Smooth muscle cell of the brain vasculature (primary cell): ENCODE results near the gene HTR3C.
"Not testable (repeated sequence)": the region's sequence is repeated elsewhere in the genome, so short reads cannot be mapped to it uniquely, and the experiment has no call there.

ENCODE experiments used
- DNase-seq: peaks from one replicate; pipeline ENCODE4 v3.0.0-alpha.2; 2012; ENCODE audit warnings: low read depth, low spot score

The HTR3C gene

GRCh38 chr3:184031187-184031792 lies 21.6 kb upstream of the HTR3C start, which contains the start of gene HTR3D:
HTR3D (plus strand) TSS chr3:184031742; CDS start chr3:184031742, 0 bp downstream.
- no peak for DNase-seq

GRCh38 chr3:184037816-184038215 lies 15.0 kb upstream of the HTR3C start:
- no peak for DNase-seq

GRCh38 chr3:184038307-184038706 lies 14.5 kb upstream of the HTR3C start:
- DNase-seq = not testable (repeated sequence)

DNA sequence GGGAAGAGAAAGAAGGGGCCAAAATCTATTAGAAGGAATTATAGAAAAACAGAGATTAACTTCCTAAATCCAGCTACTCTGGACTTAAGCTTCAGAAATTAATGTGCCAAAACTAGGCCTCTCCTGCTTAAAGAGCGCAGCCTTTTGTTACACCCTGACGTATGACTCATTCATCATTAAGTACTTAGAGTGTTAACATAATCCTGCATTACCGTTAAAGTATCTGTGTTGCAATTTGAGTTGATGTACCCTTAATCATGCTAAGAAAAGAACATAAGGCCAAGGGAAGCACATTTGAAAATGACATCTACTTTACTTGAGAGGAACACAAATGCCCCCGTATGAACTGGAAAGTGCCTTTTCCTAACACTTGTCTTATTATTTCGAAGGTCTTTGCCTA lies 13.4 kb upstream of the HTR3C start:
- DNase-seq = no peak

DNA sequence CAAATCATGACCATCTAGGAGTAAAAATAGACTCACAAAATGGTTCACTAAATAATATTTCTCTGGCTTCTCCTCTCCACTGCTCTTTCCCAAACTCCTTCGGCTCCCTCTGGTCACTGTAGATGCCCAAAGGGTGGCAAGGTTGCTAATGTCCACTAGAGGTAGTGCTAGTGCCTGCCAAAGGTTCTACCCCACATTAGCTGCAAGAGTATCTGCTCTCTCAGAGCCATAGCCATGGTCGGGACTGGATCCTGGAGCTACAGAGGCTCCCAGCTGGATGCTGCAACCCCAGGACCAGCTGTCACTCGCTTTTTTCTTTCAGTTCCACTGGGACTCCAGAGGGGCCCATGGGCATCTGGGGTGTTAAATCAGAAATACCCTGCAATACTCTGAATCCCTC lies 12.8 kb upstream of the HTR3C start:
- no peak for DNase-seq

- DNase-seq = no peak
Observed at GRCh38 chr3:184042617-184043016, 10.2 kb upstream of the HTR3C start.

DNA sequence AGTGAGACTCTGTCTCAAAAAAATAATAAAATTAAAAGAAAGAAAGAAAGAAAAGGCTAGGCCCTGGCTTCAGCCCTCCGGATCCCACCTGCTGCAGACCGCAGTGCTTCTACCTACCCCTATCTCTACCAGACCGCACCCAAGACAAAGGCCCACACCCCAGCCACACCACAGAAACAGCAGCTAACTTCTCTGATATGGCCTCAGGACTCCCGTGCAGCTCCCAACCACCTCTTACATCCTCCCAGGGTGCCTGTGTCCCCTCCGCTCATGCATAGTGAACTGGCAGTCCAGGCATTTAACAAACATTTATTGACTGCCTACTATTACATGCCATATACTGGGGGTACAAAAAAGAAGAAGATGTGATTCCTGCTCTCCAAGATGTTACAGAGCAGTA lies 6.9 kb upstream of the HTR3C start:
- no peak for DNase-seq

DNA sequence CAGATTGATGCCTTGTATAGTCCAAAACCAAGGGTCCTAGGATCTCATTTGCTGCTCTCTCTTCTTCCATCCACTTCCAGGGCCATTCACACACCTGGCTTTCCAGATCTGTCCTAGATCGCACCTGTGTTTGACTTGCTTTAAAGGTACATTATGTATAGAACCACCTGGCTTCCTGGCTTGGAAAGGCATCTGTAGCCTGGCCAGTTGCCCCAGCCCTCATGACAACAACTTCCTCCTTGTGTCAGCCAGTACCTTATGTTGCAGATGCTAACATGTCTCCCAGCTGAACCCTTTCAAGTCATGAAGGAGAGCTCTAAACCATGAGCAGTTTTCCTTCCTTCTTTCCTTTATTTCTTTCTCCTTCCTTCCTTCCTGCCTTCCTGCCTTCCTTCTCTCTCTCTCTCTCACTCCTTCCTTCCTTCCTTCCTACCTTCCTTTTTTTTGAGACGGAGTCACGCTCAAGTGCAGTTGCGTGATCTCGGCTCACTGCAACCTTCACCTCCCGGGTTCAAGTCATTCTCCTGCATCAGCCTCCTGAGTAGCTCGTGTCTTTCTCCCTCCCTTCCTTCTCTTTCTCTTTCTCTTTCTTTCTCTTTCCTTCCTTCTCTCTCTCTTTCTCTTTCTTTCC lies 2.5 kb upstream of the HTR3C start:
- DNase-seq = no peak

DNA sequence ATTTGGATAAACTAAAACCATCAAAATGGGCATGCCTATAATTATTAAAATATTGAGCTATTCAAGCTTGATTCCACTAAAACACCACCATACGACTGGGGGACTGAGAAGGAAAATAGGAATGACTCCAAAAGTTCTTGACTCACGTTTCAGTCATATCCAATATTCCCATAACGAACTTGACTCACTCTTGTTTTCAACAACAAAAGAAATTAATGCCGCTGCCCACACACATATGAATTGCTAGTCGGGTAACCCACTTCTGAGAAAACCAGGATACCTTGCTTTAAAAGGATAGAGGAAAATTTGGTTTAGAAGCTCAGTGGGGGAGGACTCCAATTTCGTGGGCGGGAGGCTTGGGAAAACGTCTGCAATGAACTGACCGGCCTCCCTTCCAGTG lies 5.2 kb downstream of the HTR3C start:
- DNase-seq = no peak

- DNase-seq = no peak
Observed at GRCh38 chr3:184059424-184059823, 6.6 kb downstream of the HTR3C start.

DNA sequence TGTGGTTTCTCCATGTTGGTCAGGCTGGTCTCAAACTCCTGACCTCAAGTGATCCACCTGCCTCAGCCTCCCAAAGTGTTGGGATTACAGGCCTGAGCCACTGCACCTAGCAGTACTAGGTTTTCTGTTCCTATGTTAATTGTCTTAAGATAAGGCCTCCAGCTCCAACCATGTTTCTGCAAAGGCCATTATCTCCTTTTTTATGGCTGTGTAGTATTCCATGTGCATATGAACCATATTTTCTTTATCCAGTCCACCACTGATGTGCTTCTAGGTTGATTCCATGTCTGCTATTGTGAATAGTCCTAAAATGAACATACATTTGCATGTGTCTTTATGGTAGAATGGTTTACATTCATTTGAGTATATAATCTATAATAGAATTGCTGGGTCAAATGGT lies 9.8 kb downstream of the HTR3C start:
- no peak for DNase-seq

GRCh38 chr3:184066211-184066610 lies 13.4 kb downstream of the HTR3C start:
- DNase-seq = no peak

DNA sequence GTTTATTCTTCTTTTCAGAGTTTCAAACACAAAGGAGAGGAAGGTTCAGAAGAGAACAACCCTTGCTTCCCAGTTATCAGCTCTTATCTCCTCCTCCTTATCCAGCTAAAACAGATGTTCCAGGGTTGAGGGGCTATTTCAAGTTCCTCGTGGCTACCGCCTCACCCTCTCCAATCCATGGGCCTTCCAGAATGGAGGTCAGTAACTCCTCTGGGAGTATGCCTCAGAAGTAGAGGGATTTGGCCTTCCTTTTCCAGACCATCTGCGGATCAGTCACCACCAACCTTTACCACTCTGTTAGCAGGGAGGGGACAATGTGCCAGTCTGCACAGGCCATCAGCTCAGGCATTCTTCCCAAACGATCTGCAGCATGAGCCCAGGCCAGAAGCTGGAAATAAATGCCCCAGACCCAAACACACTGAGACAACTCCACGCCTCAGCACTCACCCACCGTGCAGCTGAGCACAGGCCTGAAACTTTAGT lies 14.8 kb downstream of the HTR3C start:
- no peak for DNase-seq

DNA sequence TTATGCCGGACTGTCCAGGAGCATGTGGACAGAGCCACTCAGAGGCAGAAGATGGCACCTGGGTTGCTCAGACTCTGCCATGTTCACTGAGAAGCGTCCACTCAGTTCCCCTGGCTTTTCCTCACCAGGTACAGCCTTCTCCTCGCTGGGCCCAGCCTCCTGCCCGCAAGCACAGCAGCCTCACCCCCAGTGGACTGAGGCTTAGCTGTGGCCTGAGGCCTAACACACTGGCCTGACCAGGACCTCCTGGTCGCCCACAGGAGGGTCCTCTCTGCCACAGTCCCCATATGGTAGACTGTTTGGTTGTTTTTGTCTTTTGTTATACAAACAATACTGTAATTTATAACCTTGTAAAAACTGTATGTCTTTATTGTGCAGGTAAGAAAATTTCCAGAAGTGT lies 15.5 kb downstream of the HTR3C start:
- DNase-seq = no peak

DNA sequence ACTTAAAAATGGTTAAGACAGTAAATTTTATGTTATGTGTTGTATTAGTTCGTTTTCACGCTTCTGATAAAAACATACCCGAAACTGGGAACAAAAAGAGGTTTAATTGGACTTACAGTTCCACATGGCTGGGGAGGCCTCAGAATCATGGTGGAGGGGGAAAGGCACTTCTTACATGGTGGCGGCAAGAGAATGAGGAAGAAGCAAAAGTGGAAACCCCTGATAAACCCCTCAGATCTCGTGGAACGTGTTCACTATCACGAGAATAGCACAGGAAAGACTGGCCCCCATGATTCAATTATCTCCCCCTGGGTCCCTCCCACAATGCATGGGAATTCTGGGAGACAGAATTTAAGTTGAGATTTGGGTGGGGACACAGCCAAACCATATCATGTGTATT lies 18.3 kb downstream of the HTR3C start:
- not testable (repeated sequence) for DNase-seq

DNA sequence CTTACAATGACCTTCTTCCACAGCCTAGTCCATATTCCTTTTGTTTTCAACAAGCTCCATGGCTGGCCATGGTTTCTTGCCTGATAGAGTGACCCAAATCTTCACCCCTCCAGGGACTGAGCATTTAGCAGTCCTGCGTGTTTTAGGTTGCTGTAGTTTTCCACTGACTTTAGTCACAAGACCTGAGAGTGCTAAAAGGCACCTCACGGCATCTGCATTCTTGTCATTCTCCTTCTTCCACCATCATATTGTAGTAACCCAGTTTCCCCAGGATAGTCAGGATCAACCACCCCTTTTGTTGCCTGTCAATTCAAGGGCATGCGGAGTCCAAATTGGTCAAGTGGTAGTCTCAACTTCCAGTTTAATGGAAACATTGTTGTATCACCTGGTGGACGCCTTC lies 20.8 kb downstream of the HTR3C start:
- DNase-seq = no peak

DNA sequence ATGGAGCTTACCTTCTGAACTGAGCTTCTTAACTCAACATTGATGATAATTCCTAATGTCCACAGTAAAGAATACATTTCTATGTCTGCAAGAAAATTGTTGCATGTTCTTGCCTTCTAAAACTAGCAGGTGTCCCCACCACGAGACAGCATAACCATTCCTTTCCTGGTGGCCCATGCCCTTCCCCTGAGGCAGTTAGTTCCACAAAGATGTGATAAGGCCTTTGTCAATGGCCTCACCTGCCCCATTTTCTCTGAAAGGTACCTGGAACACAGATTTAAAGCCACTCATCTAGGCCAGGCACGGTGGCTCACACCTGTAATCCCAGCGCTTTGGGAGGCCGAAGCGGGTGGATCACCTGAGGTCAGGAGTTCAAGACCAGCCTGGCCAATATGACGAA lies 23.1 kb downstream of the HTR3C start:
- no peak for DNase-seq

- no peak for DNase-seq
Observed at GRCh38 chr3:184077881-184078280, 25.0 kb downstream of the HTR3C start.

DNA sequence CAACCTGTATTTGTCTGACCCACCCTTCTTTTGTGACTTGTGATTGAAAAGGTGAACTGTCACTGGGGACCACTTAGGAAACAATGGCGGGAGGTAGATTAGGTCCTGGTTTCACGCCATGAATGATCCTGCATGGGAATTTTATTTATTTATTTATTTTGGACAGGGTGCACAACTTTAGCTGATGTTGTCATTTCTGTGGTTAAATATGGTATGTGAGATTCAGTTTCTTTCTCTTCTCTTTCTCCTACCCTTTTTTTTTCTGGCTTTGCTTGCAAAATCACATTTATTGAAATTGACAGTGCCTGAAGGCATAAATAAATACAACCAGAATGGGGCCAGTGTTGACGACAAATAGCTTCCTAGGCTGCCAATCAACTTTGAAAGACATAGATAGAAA lies 26.0 kb downstream of the HTR3C start:
- DNase-seq = no peak

GRCh38 chr3:184081116-184081830 lies 28.4 kb downstream of the HTR3C start:
- no peak for DNase-seq

- DNase-seq = no peak
Observed at GRCh38 chr3:184082034-184082433, 29.2 kb downstream of the HTR3C start.

DNA sequence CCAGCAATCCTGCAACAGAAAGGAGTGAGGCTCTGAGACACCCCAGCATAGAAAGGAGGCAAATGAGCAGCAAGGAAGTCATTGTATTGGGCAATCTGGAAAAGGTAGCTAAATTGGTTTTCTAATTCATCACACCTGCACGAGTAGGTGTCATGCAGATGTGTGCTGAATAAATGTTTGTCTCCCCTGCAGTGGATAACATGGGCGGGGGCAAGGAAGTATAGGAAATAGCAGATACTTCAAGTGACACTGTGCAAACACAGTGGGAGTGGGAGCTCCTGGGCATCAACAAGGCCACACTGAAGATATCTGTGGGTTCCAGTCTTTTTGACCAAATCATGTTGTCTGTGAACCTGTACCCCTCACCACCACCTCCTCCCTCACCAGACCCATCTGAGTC lies 29.6 kb downstream of the HTR3C start:
- no peak for DNase-seq

- DNase-seq = no peak
Observed at GRCh38 chr3:184085389-184085852, 32.6 kb downstream of the HTR3C start.
